H54 (cell line): ENCODE measurements around the gene CCDC6.

ENCODE experiments used
- DNase-seq: peaks from one replicate; pipeline ENCODE4 v3.0.0; 2011; ENCODE audit warnings: low spot score, mixed read lengths; ENCODE audit not compliant: insufficient read length
- FAIRE-seq: peaks from 3 replicates; lab custom pipeline; 2011; peaks lifted over from hg19 to GRCh38; lab: Jason Lieb, UNC
- POLR2A ChIP-seq: IDR thresholded peaks from 2 replicates; pipeline ENCODE4 v1.6.1; 2011; ENCODE audit warnings: low read depth, mild to moderate bottlenecking, low read length

The CCDC6 gene

DNA sequence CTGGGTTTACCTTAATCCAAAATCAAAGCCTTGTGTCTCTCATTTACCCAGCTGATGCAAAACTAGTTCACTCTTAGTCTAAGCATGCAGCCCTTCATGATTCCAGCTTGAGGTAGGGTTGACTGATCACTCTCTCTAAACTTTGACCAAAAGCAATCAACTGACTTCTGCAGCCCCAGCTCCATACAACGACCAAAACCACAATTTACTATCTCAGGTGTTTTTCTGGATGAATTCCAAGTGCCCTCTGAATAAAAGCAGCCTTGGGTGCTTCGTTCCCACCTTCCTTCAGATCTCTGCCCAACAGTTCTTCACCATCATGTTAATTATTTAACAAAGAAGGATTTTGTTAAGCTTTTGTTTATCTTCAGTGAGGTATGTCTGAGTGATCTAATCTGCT lies 62.6 kb downstream of the CCDC6 start:
- FAIRE-seq (no peak), DNase-seq (no peak)
- no peak for TF ChIP-seq POLR2A

- no peak for FAIRE-seq
- DNase-seq, result no peak
Measured at GRCh38 chr10:59839576-59839975, 66.8 kb downstream of the CCDC6 start.

DNA sequence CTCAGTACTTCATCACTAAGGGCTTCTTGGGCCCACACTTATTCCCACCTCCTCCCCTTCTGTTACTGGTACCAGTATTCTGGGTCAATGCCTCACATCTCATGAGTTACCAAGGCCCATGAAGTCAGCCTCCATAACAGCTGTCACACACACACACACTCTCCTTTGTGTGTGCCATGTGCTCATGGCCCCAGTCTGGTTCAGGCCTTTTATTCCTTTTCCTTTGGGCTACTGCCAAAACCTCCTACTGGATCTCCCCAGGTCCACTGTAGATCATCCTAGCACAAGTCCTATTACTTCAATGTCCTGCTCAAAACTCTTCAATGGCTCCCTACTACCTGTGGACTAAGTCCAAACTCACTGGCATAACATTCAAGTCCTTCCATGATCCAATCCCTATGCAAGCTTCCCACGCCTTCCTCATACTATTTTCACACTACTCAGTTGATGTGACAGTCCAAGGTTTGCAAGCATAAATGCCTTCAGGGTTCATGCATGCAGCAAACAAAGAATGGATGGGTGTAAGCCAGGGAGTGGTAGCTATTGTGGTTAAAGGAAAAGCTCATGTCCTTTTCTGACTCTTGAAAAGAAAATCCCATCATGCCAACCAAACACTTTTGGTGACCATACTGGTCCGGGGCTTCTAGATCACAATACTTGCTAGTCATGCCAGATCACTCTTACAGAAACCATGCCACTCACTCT lies 68.1 kb downstream of the CCDC6 start:
- FAIRE-seq (peak; percentile 20), DNase-seq (no peak)
- no peak for TF ChIP-seq POLR2A

More at GRCh38 chr10:59839576-59839975, 66.8 kb downstream of the CCDC6 start:
- TF ChIP-seq POLR2A, result no peak

DNA sequence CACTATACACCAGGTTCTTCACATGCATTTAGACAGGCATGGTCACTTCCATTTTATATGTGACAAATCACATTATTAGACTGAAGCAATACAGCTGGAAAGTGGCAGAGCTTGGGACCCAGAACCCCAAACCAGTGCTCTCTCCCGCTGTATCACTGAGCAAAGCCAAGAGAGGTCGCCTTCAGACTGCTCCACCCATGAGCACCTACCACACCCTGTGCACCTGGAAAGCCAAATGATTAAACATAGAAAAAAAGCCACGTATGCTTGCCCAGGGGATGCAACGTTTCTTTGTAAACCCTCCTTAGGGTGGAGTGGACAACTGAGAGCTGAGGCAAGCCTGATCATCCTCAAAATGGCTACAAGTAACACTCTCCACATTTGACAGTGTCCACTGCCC lies 72.5 kb downstream of the CCDC6 start:
- FAIRE-seq (no peak), DNase-seq (no peak)
- TF ChIP-seq POLR2A, result no peak

- no peak for FAIRE-seq
- DNase-seq, result no peak
- no peak for TF ChIP-seq POLR2A
Measured at GRCh38 chr10:59832506-59832905, 73.8 kb downstream of the CCDC6 start.

GRCh38 chr10:59831658-59832503 lies 74.5 kb downstream of the CCDC6 start:
- TF ChIP-seq POLR2A, result no peak
- DNase-seq (no peak), FAIRE-seq (no peak)

DNA sequence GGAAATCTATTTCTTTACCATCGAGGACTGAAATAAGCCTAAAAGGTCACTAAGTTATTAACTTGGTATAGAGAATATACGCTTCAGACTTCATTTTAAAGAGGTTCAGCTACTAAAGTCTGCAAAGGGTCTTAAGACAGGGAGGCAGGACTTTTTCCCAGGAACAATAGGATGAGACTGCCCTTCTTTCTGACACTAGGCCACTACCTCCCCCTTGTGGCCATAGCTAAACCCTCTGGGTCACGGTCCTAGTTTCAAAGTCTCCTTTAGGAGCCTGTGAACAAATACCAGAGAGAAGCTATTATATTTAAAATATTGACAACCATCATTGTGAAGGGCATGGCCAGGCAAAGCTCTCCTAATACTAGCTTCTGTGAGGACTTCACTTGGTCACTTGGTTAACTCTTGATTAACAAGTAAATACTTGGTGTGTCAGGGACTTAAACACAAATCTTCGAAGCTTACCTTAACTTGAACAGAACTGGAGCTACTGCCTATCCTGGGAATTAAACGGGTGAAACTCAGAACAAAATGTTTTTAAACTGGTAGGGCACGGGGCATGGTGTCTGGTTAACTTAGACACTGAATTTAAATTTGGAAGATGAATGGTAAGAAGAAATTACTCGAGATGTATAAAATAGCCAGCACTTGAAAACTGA lies 75.6 kb downstream of the CCDC6 start:
- FAIRE-seq, result peak; percentile 87
- TF ChIP-seq POLR2A, result no peak
- DNase-seq, result peak; percentile 55

- DNase-seq (no peak), FAIRE-seq (no peak)
- TF ChIP-seq POLR2A, result no peak
Measured at GRCh38 chr10:59829601-59830000, 76.8 kb downstream of the CCDC6 start.

DNA sequence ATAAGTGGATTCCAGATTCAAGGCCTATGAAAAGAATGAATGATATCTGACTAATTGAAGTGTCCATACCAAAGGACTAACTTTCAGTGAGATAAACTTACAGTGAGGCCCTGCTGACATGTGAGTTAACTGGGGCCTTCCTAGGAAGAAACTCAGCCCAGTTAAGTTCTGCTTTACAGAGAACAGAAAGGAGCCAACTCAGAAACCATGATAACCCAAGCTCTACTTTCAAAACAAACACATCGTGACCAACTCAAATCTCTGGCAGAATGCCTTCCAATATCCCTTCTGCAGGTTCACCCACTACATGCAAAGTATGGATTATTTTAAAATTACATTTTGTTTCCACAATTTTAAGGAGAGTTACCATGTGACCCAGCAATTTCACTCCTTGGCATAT lies 77.3 kb downstream of the CCDC6 start:
- DNase-seq, result no peak
- FAIRE-seq, result no peak
- TF ChIP-seq POLR2A, result no peak

GRCh38 chr10:59825932-59826331 lies 80.4 kb downstream of the CCDC6 start:
- FAIRE-seq, result peak; percentile 36
- DNase-seq, result no peak
- no peak for TF ChIP-seq POLR2A

DNA sequence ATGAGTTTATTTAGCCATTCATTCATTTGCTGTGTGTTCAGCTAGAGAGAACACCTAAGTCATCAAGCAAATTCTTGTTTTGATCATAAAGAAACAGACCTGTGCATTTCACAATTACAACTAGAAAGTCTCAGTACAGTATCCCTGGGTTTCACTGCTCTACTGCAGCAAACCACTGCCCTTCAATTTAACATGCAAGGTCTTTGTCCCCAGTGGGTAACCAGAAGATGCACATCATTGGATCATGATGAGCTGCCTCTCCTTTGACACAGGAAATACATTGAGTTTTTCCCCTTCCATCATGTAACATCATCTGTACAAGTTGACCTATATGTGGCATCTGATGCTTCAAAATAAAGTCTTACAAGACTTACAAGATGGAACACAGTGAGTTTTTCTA lies 82.6 kb downstream of the CCDC6 start:
- no peak for TF ChIP-seq POLR2A
- FAIRE-seq (no peak), DNase-seq (no peak)

DNA sequence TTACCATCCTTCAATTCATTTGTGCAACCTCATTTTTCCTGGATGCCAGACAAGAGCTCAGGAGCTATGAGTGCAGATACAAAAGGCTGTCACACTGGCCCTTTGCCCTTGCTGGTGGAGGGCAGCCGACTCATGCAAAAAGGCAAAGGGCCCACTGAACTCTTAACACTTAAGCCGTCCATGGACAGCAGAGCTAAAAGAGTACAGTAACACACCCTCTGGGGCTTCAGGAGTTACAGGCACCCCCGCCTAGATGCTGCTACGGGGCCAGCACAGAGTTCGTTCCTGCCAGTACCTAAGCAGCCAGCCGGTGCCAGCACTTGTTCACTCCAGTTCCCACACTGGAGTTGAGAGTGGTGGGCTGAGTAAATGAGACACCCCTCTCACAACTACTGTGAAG lies 83.2 kb downstream of the CCDC6 start:
- DNase-seq, result no peak
- no peak for TF ChIP-seq POLR2A
- FAIRE-seq, result no peak

GRCh38 chr10:59820471-59820870 lies 85.9 kb downstream of the CCDC6 start:
- FAIRE-seq (no peak), DNase-seq (no peak)
- no peak for TF ChIP-seq POLR2A

DNA sequence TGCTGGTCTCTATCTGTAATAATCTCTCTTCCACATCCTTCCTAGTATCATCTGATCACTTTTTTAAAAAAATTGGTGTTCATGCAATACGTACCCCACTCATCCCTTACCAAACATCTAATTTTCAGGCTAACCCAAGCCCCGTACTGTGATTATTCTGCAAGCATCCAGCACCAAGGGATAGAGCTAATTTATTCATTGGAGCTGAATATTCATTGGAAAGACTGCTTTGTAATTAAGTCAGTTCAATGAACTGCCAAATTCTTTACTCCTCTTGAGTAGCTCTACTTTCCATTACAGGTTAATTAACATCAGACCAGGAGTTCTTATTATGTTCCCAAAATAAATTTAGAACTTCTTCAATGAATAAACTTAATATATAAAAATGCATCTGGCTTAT lies 86.7 kb downstream of the CCDC6 start:
- no peak for TF ChIP-seq POLR2A
- no peak for DNase-seq
- FAIRE-seq, result no peak
